Sigmoid colon (tissue), 7 donors: ENCODE data around the gene SECTM1. TPM values are rescaled to one million over a fixed set of nuclear protein-coding genes. Genes with fewer than 3 reads are reported as not detected.

Experiments used
- DNase-seq: peaks from one replicate; pipeline ENCODE4 v3.0.0-alpha.2; 2019
- H3K27ac ChIP-seq, 4 donors: fragments of 200-600 bp; sonication (generic); one replicate each; pipeline ENCODE4 v1.5.1; 2016 to 2019; ENCODE audit warnings: mild to moderate bottlenecking in 1 of 4
- H3K27me3 ChIP-seq, 3 donors: fragments of 200-600 bp; sonication (generic); one replicate each; pipeline ENCODE4 v1.5.1; 2019; ENCODE audit warnings: mild to moderate bottlenecking in 1 of 3
- H3K36me3 ChIP-seq, 4 donors: fragments of 200-600 bp; sonication (generic); one replicate each; pipeline ENCODE4 v1.5.1; 2016 to 2019
- H3K4me1 ChIP-seq, 4 donors: fragments of 200-600 bp; sonication (generic); one replicate each; pipeline ENCODE4 v1.5.1; 2017 to 2019
- H3K4me3 ChIP-seq, 4 donors: fragments of 200-600 bp; sonication (generic); one replicate each; pipeline ENCODE4 v1.5.1; 2017 to 2019; ENCODE audit warnings: mild to moderate bottlenecking in 2 of 4, moderate library complexity in 1 of 4
- H3K9me3 ChIP-seq, 4 donors: fragments of 200-600 bp in 3 of 4; sonication (generic) in 3 of 4; one replicate each; pipeline versions ENCODE4 v1.5.1 to v1.6.1; 2013 to 2019
- CTCF ChIP-seq, 4 experiments: fragments of 450-650 bp in 3 of 4; fragments of 200-600 bp in 1 of 4; IDR thresholded peaks; one replicate each; pipeline ENCODE4 v1.5.1; 2016 to 2019; ENCODE audit warnings: antibody characterized with exemption in 4 of 4, mild to moderate bottlenecking in 3 of 4, moderate library complexity in 2 of 4
- EP300 ChIP-seq, 4 donors: sonication (generic); formaldehyde crosslinking; IDR thresholded peaks; one replicate each; pipeline ENCODE4 v1.6.1; 2017; ENCODE audit warnings: antibody characterized with exemption in 4 of 4
- POLR2A ChIP-seq, 2 donors: fragments of 450-650 bp; IDR thresholded peaks; one replicate each; pipeline ENCODE4 v1.6.1; 2016; ENCODE audit warnings: antibody characterized with exemption in 2 of 2, mild to moderate bottlenecking in 2 of 2, moderate library complexity in 2 of 2
- POLR2AphosphoS5 ChIP-seq, 4 donors: sonication (generic); formaldehyde crosslinking; IDR thresholded peaks; one replicate each; pipeline ENCODE4 v1.6.1; 2017; ENCODE audit warnings: antibody characterized with exemption in 4 of 4
- WGBS, 2 donors: extraction: QIAGEN DNeasy Blood & Tissue Kit; methylation state at CpG; one replicate each; pipeline ENCODE4 v1.1.7; 2013; 5-methylcytosine and 5-hydroxymethylcytosine counted together
- intact Hi-C: fragments of 100-400 bp; cut with DNase I; formaldehyde crosslinking; loops from one replicate; pipeline ENCODE4 v1.15.1; 2023
- polyA plus RNA-seq, 3 donors: library from polyadenylated mRNA; stranded (reverse); fragments of 200-250 nt; gene quantifications; one replicate each; pipeline ENCODE4 v1.2.3, GENCODE V29; 2013
- total RNA-seq, 4 donors: library from RNA; depleted of rRNA; stranded (reverse); fragments of >200 nt; gene quantifications; one replicate each; pipeline ENCODE4 v1.1.0, GENCODE V29; 2016
- donor health status: healthy with polysubstance abuse.
- donor health status: Bipolar disorder and iron deficiency.
- donor health status: healthy.

Gene SECTM1
- total and polyA plus RNA-seq, 7 donors, result 8.4 to 105 (median 56.9) TPM

- H3K4me1 ChIP-seq, result peaks cover 0 to 13% (median 7%) of the 10 kb centered on the region in 4 donors
- intact Hi-C loops, result loop anchor here (10.0 kb wide), 1 partner anchor 276 kb away; no protein-coding TSS in a partner anchor
- TF ChIP-seq POLR2A (IDR thresholded peaks at IDR 0.05), result no peak
- no peak for TF ChIP-seq CTCF (IDR thresholded peaks at IDR 0.05)
- no peak for TF ChIP-seq EP300 (IDR thresholded peaks at IDR 0.05)
- no peak for TF ChIP-seq POLR2AphosphoS5 (IDR thresholded peaks at IDR 0.05)
- H3K27me3 ChIP-seq, result peaks cover 0 to 34% (median 13%) of the 10 kb centered on the region in 3 donors
- 58 to 60% methylated on average over 21 of the region's 21 CpGs for WGBS, 2 donors
- H3K36me3 ChIP-seq, result no peaks in the 10 kb centered on the region
- no peak within 1 kb of the TSS for H3K4me3 ChIP-seq
- no peak for DNase-seq
- no peaks in the 10 kb centered on the region for H3K9me3 ChIP-seq
- no peak within 1 kb of the TSS for H3K27ac ChIP-seq
These were observed 25.1 kb upstream of the SECTM1 start, which contains the start of gene TEX19 for GRCh38 chr17:82358465-82359350. Gene TEX19, plus strand, starts transcription at chr17:82359247. Its CDS starts 2,904 bp downstream, at chr17:82362151.

- DNase-seq, result no peak
- no peaks in the 10 kb centered on the region for H3K9me3 ChIP-seq
- TF ChIP-seq EP300 (IDR thresholded peaks at IDR 0.05) (no peak), POLR2A (IDR thresholded peaks at IDR 0.05) (no peak), CTCF (IDR thresholded peaks at IDR 0.05) (no peak), POLR2AphosphoS5 (IDR thresholded peaks at IDR 0.05) (no peak)
- intact Hi-C loops, result loop anchor here (10.0 kb wide), 1 partner anchor 277 kb away; no protein-coding TSS in a partner anchor
- no peaks in the 10 kb centered on the region for H3K36me3 ChIP-seq
- peaks cover 0 to 34% (median 13%) of the 10 kb centered on the region in 3 donors for H3K27me3 ChIP-seq
- H3K4me1 ChIP-seq, result peaks cover 0 to 13% (median 7%) of the 10 kb centered on the region in 4 donors
- H3K27ac ChIP-seq, result no peak overlapping the region
- 45 to 69% methylated on average over 2 of the region's 2 CpGs for WGBS, 2 donors
- H3K4me3 ChIP-seq, result no peak overlapping the region
These were observed 23.8 kb upstream of the SECTM1 start for GRCh38 chr17:82357394-82357793.

- TF ChIP-seq CTCF (IDR thresholded peaks at IDR 0.05), result no peak
- no peak for TF ChIP-seq POLR2AphosphoS5 (IDR thresholded peaks at IDR 0.05)
- TF ChIP-seq EP300 (IDR thresholded peaks at IDR 0.05), result no peak
- no peak for TF ChIP-seq POLR2A (IDR thresholded peaks at IDR 0.05)
- intact Hi-C loops, result loop anchor here (10.0 kb wide), 1 partner anchor 278 kb away; no protein-coding TSS in a partner anchor
- peaks cover 0 to 34% (median 13%) of the 10 kb centered on the region in 3 donors for H3K27me3 ChIP-seq
- H3K4me1 ChIP-seq, result peaks cover 0 to 13% (median 9%) of the 10 kb centered on the region in 4 donors
- H3K36me3 ChIP-seq, result no peaks in the 10 kb centered on the region
- H3K4me3 ChIP-seq, result no peak overlapping the region
- DNase-seq, result no peak
- whole genome bisulfite sequencing, 2 donors, result 17 to 52% methylated on average over 20 of the region's 20 CpGs
- H3K9me3 ChIP-seq, result no peaks in the 10 kb centered on the region
- H3K27ac ChIP-seq, result no peak overlapping the region
These were observed 23.3 kb upstream of the SECTM1 start for GRCh38 chr17:82356845-82357355.

- no peak for DNase-seq
- WGBS, 2 donors, result 72 to 83% methylated on average over 11 of the region's 11 CpGs
- intact Hi-C loops, result loop anchor here (10.0 kb wide), 1 partner anchor 279 kb away; no protein-coding TSS in a partner anchor
- H3K27me3 ChIP-seq, result peaks cover 0 to 37% (median 13%) of the 10 kb centered on the region in 3 donors
- no peaks in the 10 kb centered on the region for H3K9me3 ChIP-seq
- peaks cover 0 to 15% (median 10%) of the 10 kb centered on the region in 4 donors for H3K4me1 ChIP-seq
- H3K27ac ChIP-seq, result peak overlapping the region in 1 of 4 donors; percentile 42
- H3K4me3 ChIP-seq, result no peak overlapping the region
- no peaks in the 10 kb centered on the region for H3K36me3 ChIP-seq
- no peak for TF ChIP-seq POLR2AphosphoS5 (IDR thresholded peaks at IDR 0.05)
- no peak for TF ChIP-seq EP300 (IDR thresholded peaks at IDR 0.05)
- no peak for TF ChIP-seq POLR2A (IDR thresholded peaks at IDR 0.05)
- TF ChIP-seq CTCF (IDR thresholded peaks at IDR 0.05), result no peak
These were observed 22.3 kb upstream of the SECTM1 start for GRCh38 chr17:82355770-82356427.
